Stimulated activated naive CD4-positive, alpha-beta T cell (primary cell): ENCODE data around the gene PTPRK.

Source experiments
- DNase-seq, 6 experiments: peaks; one replicate each; lab custom pipeline; 2025; lab: John Stamatoyannopoulos, UW

The PTPRK gene

GRCh38 chr6:128282961-128283360 lies 237.4 kb downstream of the PTPRK start:
- DNase-seq: no peak

GRCh38 chr6:128280960-128281359 lies 239.4 kb downstream of the PTPRK start:
- DNase-seq: no peak

- DNase-seq: no peak
Measured at GRCh38 chr6:128280066-128280465, 240.3 kb downstream of the PTPRK start.

- DNase-seq: no peak
Measured at GRCh38 chr6:128278836-128279235, 241.6 kb downstream of the PTPRK start.

- DNase-seq: no peak
Measured at GRCh38 chr6:128277379-128277778, 243.0 kb downstream of the PTPRK start.

- no peak for DNase-seq
Measured at GRCh38 chr6:128276311-128276710, 244.1 kb downstream of the PTPRK start.

- no peak for DNase-seq
Measured at GRCh38 chr6:128275681-128276080, 244.7 kb downstream of the PTPRK start.

GRCh38 chr6:128275030-128275429 lies 245.4 kb downstream of the PTPRK start:
- DNase-seq: no peak

- DNase-seq: no peak
Measured at GRCh38 chr6:128271527-128271926, 248.9 kb downstream of the PTPRK start.

GRCh38 chr6:128271011-128271410 lies 249.4 kb downstream of the PTPRK start:
- DNase-seq: no peak

- DNase-seq: no peak
Measured at GRCh38 chr6:128266946-128267345, 253.5 kb downstream of the PTPRK start.

GRCh38 chr6:128265706-128266105 lies 254.7 kb downstream of the PTPRK start:
- no peak for DNase-seq

- DNase-seq: peak in 3 of 6 experiments; percentile 24 to 45 (median 30)
Measured at GRCh38 chr6:128259730-128260685, 260.4 kb downstream of the PTPRK start.

GRCh38 chr6:128259029-128259724 lies 261.2 kb downstream of the PTPRK start:
- peak in 2 of 6 experiments; percentile 11 to 28 for DNase-seq

- DNase-seq: no peak
Measured at GRCh38 chr6:128256095-128256494, 264.3 kb downstream of the PTPRK start.

GRCh38 chr6:128252341-128253176 lies 267.8 kb downstream of the PTPRK start:
- no peak for DNase-seq

GRCh38 chr6:128251445-128252340 lies 268.7 kb downstream of the PTPRK start:
- DNase-seq: no peak

- DNase-seq: no peak
Measured at GRCh38 chr6:128250370-128251070, 269.9 kb downstream of the PTPRK start.

- no peak for DNase-seq
Measured at GRCh38 chr6:128249429-128249828, 271.0 kb downstream of the PTPRK start.

GRCh38 chr6:128246472-128247260 lies 273.7 kb downstream of the PTPRK start:
- no peak for DNase-seq
